WTC11 (cell line): ENCODE measurements around the gene CAPN14. TPM values are rescaled to one million over a fixed set of nuclear protein-coding genes. Genes with fewer than 3 reads are reported as not detected.

Experiments used
- ATAC-seq: fragments of 200-7000 bp; cut with Tn5 transposase; 2 replicates; pipeline ENCODE4 v1.10.0; 2021; ENCODE audit warnings: mild to moderate bottlenecking, moderate library complexity
- CTCF ChIA-PET: fragments of 300-600 bp; sonication (Branson Sonifier 250); formaldehyde crosslinking; loops from one replicate; lab custom pipeline; 2021; ENCODE audit warnings: antibody characterized with exemption; lab: Charles Lee
- POLR2A ChIA-PET: fragments of 350-600 bp; sonication (Branson Sonifier 250); formaldehyde crosslinking; loops from one replicate; lab custom pipeline; 2021; ENCODE audit warnings: antibody characterized with exemption; lab: Charles Lee
- DNase-seq: peaks from one replicate; pipeline ENCODE4 v3.0.0; 2021; ENCODE audit warnings: low spot score
- H3K27ac Mint-ChIP-seq: 2 replicates; pipeline ENCODE4 v1.8.0; 2021; ENCODE audit warnings: mixed read lengths
- H3K27me3 Mint-ChIP-seq: 2 replicates; pipeline ENCODE4 v1.8.0; 2021; ENCODE audit warnings: low read depth, mild to moderate bottlenecking, moderate library complexity, mixed read lengths
- H3K36me3 Mint-ChIP-seq: 2 replicates; pipeline ENCODE4 v1.8.0; 2021; ENCODE audit warnings: mixed read lengths
- H3K4me1 Mint-ChIP-seq: 2 replicates; pipeline ENCODE4 v1.8.0; 2022; ENCODE audit warnings: mixed read lengths
- H3K4me3 Mint-ChIP-seq: 2 replicates; pipeline ENCODE4 v1.8.0; 2021; ENCODE audit warnings: mild to moderate bottlenecking, moderate library complexity, mixed read lengths
- H3K9me3 Mint-ChIP-seq: 2 replicates; pipeline ENCODE4 v1.8.0; 2021; ENCODE audit warnings: mixed read lengths
- ATF1 ChIP-seq: sonication (generic); formaldehyde crosslinking; IDR thresholded peaks from 2 replicates; pipeline ENCODE4 v1.8.1; 2023; ENCODE audit warnings: mild to moderate bottlenecking, moderate library complexity, missing genetic modification reagents
- CDX4 ChIP-seq: fragments of 250-450 bp; sonication (Bioruptor Pico); IDR thresholded peaks from 2 replicates; pipeline ENCODE4 v1.9.0; 2021; ENCODE audit warnings: moderate library complexity, mild to moderate bottlenecking, inconsistent platforms, borderline replicate concordance
- E2F1 ChIP-seq: sonication (generic); formaldehyde crosslinking; IDR thresholded peaks from 2 replicates; pipeline ENCODE4 v1.8.0; 2022; ENCODE audit warnings: mild to moderate bottlenecking, missing genetic modification reagents
- FOXJ3 ChIP-seq: sonication (generic); formaldehyde crosslinking; IDR thresholded peaks from 2 replicates; pipeline ENCODE4 v1.9.0; 2021; ENCODE audit warnings: missing genetic modification reagents, mild to moderate bottlenecking, borderline replicate concordance
- FOXK1 ChIP-seq: sonication (generic); formaldehyde crosslinking; IDR thresholded peaks from 2 replicates; pipeline ENCODE4 v1.8.0; 2022; ENCODE audit warnings: mild to moderate bottlenecking, moderate library complexity, missing genetic modification reagents
- FOXP1 ChIP-seq: sonication (generic); formaldehyde crosslinking; IDR thresholded peaks from 2 replicates; pipeline ENCODE4 v1.8.0; 2022; ENCODE audit warnings: missing genetic modification reagents, mild to moderate bottlenecking, moderate library complexity, borderline replicate concordance
- MLX ChIP-seq: sonication (generic); formaldehyde crosslinking; IDR thresholded peaks from 2 replicates; pipeline ENCODE4 v1.8.1; 2023; ENCODE audit warnings: mild to moderate bottlenecking, missing genetic modification reagents, moderate library complexity
- NR3C1 ChIP-seq: sonication (generic); formaldehyde crosslinking; conservative IDR thresholded peaks from 2 replicates; pipeline ENCODE4 v1.8.1; 2023; ENCODE audit warnings: low read depth, mild to moderate bottlenecking, missing genetic modification reagents
- PRDM15 ChIP-seq: sonication (generic); formaldehyde crosslinking; IDR thresholded peaks from 2 replicates; pipeline ENCODE4 v1.8.0; 2022; ENCODE audit warnings: missing genetic modification reagents
- RORB ChIP-seq: fragments of 250-450 bp; sonication (Bioruptor Pico); IDR thresholded peaks from 2 replicates; pipeline ENCODE4 v1.9.0; 2021; ENCODE audit warnings: mild to moderate bottlenecking
- TEAD4 ChIP-seq: sonication (generic); formaldehyde crosslinking; IDR thresholded peaks from 2 replicates; pipeline ENCODE4 v1.8.0; 2022; ENCODE audit warnings: mild to moderate bottlenecking, missing genetic modification reagents
- TP53 ChIP-seq: sonication (generic); formaldehyde crosslinking; IDR thresholded peaks from 2 replicates; pipeline ENCODE4 v1.8.1; 2023; ENCODE audit warnings: mild to moderate bottlenecking, missing genetic modification reagents
- USF2 ChIP-seq: sonication (generic); formaldehyde crosslinking; IDR thresholded peaks from 2 replicates; pipeline ENCODE4 v1.8.1; 2023; ENCODE audit warnings: mild to moderate bottlenecking, missing genetic modification reagents, moderate library complexity
- ZBTB21 ChIP-seq: sonication (generic); formaldehyde crosslinking; IDR thresholded peaks from 2 replicates; pipeline ENCODE4 v1.8.1; 2023; ENCODE audit warnings: mild to moderate bottlenecking, missing genetic modification reagents, borderline replicate concordance
- ZMAT4 ChIP-seq: fragments of 250-450 bp; sonication (Bioruptor Pico); IDR thresholded peaks from 2 replicates; pipeline ENCODE4 v1.9.0; 2021; ENCODE audit warnings: mild to moderate bottlenecking
- ZNF423 ChIP-seq: fragments of 250-450 bp; sonication (Bioruptor Pico); IDR thresholded peaks from 2 replicates; pipeline ENCODE4 v2.1.2; 2022; ENCODE audit warnings: mild to moderate bottlenecking, moderate library complexity
- ZNF512 ChIP-seq: sonication (generic); formaldehyde crosslinking; IDR thresholded peaks from 2 replicates; pipeline ENCODE4 v1.8.1; 2022; ENCODE audit warnings: missing genetic modification reagents, borderline replicate concordance
- ZSCAN18 ChIP-seq: fragments of 250-450 bp; sonication (Bioruptor Pico); IDR thresholded peaks from 2 replicates; pipeline ENCODE4 v2.1.2; 2022; ENCODE audit warnings: mild to moderate bottlenecking, moderate library complexity
- total RNA-seq: library from RNA; stranded (reverse); gene quantifications from 3 replicates; pipeline ENCODE4 v1.2.3, GENCODE V29; 2021

CAPN14 gene
- total RNA-seq, 1 experiment from 2014 or later: 0.11 TPM

- TF ChIP-seq TEAD4 (CRISPR knock-in tag) (no peak), ZNF423 (CRISPR knock-in tag) (no peak), RORB (CRISPR knock-in tag) (no peak), TP53 (CRISPR knock-in tag) (no peak)
- TF ChIP-seq, all 79 proteins: peak for 0
Observed at GRCh38 chr2:31230751-31231150, 13.4 kb upstream of the CAPN14 start (continued).

- H3K4me1 Mint-ChIP-seq: peaks cover 10% of the 10 kb centered on the region
- no peaks in the 10 kb centered on the region for H3K27me3 Mint-ChIP-seq
- ChIA-PET CTCF (interaction anchor here (1.3 kb wide), 1 partner anchor 104 kb away, joined by 4 read pairs; no protein-coding TSS in a partner anchor), POLR2A (no interaction called here)
- ATAC-seq (no peak), DNase-seq (no peak)
- TF ChIP-seq ATF1 (CRISPR knock-in tag): no peak
- TF ChIP-seq NR3C1 (CRISPR knock-in tag): no peak
- H3K4me3 Mint-ChIP-seq: no peak overlapping the region
- H3K36me3 Mint-ChIP-seq: no peaks in the 10 kb centered on the region
- H3K27ac Mint-ChIP-seq: no peak overlapping the region
- H3K9me3 Mint-ChIP-seq: no peaks in the 10 kb centered on the region
Observed at GRCh38 chr2:31228717-31229116, 11.4 kb upstream of the CAPN14 start.

- ChIA-PET CTCF (interaction anchor here (1.1 to 1.3 kb wide), 2 partner anchors 34 to 105 kb away, joined by 3 to 4 read pairs; no protein-coding TSS in a partner anchor), POLR2A (no interaction called here)
- no peak for TF ChIP-seq ZBTB21
- TF ChIP-seq ZSCAN18: no peak
- no peak overlapping the region for H3K27ac Mint-ChIP-seq
- H3K36me3 Mint-ChIP-seq: no peaks in the 10 kb centered on the region
- ATAC-seq: no peak
- no peak overlapping the region for H3K4me3 Mint-ChIP-seq
- H3K4me1 Mint-ChIP-seq: 0 out of 2 replicates have a peak, but pooled peaks cover 3% of the 10 kb centered on the region
- no peak for DNase-seq
- no peaks in the 10 kb centered on the region for H3K27me3 Mint-ChIP-seq
- no peaks in the 10 kb centered on the region for H3K9me3 Mint-ChIP-seq
Observed at GRCh38 chr2:31227711-31228125, 10.4 kb upstream of the CAPN14 start.

- no peak overlapping the region for H3K4me3 Mint-ChIP-seq
- no peaks in the 10 kb centered on the region for H3K36me3 Mint-ChIP-seq
- DNase-seq (no peak), ATAC-seq (no peak)
- no peaks in the 10 kb centered on the region for H3K27me3 Mint-ChIP-seq
- no peaks in the 10 kb centered on the region for H3K9me3 Mint-ChIP-seq
- ChIA-PET CTCF (interaction anchor here (1.1 kb wide), 1 partner anchor 34 kb away, joined by 3 read pairs; no protein-coding TSS in a partner anchor), POLR2A (no interaction called here)
- no peak overlapping the region for H3K27ac Mint-ChIP-seq
- 0 out of 2 replicates have a peak, but pooled peaks cover 3% of the 10 kb centered on the region for H3K4me1 Mint-ChIP-seq
- TF ChIP-seq PRDM15 (CRISPR knock-in tag) (no peak), MLX (CRISPR knock-in tag) (no peak), E2F1 (CRISPR knock-in tag) (no peak), ZNF423 (CRISPR knock-in tag) (no peak), FOXK1 (CRISPR knock-in tag) (no peak), CDX4 (CRISPR knock-in tag) (no peak), USF2 (CRISPR knock-in tag) (no peak), ZMAT4 (CRISPR knock-in tag) (no peak), ZNF512 (CRISPR knock-in tag) (no peak), FOXJ3 (no peak), FOXP1 (no peak)
Observed at GRCh38 chr2:31227110-31227509, 9.8 kb upstream of the CAPN14 start.
